H1 (cell line): ENCODE data around the gene MYADM.

Experiments
- EP300 ChIP-seq, 2 experiments: IDR thresholded peaks; 1 replicate in 1 of 2; 2 replicates in 1 of 2; pipeline ENCODE4 v1.6.1; 2011 to 2012; ENCODE audit warnings: low read depth in 2 of 2, low read length in 2 of 2, mild to moderate bottlenecking in 2 of 2, borderline replicate concordance in 1 of 2, inconsistent platforms in 1 of 2, moderate library complexity in 1 of 2
- MAX ChIP-seq: IDR thresholded peaks from 2 replicates; pipeline ENCODE4 v1.6.1; 2012; ENCODE audit warnings: inconsistent platforms

- TF ChIP-seq EP300 (IDR thresholded peaks at IDR 0.05; ENCODE audit: borderline replicate concordance in 1 of 2, low read depth in 2 of 2, low read length in 2 of 2) (no peak), MAX (no peak)
These were observed 8.1 kb downstream of the MYADM start for GRCh38 chr19:53875602-53876325.
